Measurements from ENCODE around the gene AMPH.
A peak's percentile ranks its signal among the peaks of the same experiment; 100 is the strongest.
"Not testable (repeated sequence)": the region's sequence is repeated elsewhere in the genome, so short reads cannot be mapped to it uniquely, and the experiment has no call there.

Gene AMPH

GRCh38 chr7:38372290-38372689, 258.9 kb downstream of the AMPH start:
- intact Hi-C loops (cut with DNase I) = loop anchor here (10.0 kb wide), 1 partner anchor 467 kb away; no protein-coding TSS in a partner anchor
- DNase-seq = no peak

- intact Hi-C loops (cut with DNase I) = loop anchor here (10.0 kb wide), 1 partner anchor 465 kb away; no protein-coding TSS in a partner anchor
Observed at GRCh38 chr7:38369816-38370493, 261.2 kb downstream of the AMPH start.

GRCh38 chr7:38368191-38368605, 263.0 kb downstream of the AMPH start:
- intact Hi-C loops (cut with DNase I) = no loop called here
- peak in 40 of 42 donors; percentile 21 to 77 (median 52) for DNase-seq

More at GRCh38 chr7:38369816-38370493, 261.2 kb downstream of the AMPH start:
- DNase-seq = peak; percentile 64 to 94 (median 88)

- intact Hi-C loops (cut with DNase I) = no loop called here
- DNase-seq = no peak
Observed at GRCh38 chr7:38367301-38367890, 263.8 kb downstream of the AMPH start.

- peak in 5 of 42 donors; percentile 23 to 59 (median 32) for DNase-seq
- intact Hi-C loops (cut with DNase I) = not testable (repeated sequence)
Observed at GRCh38 chr7:38363379-38363778, 267.8 kb downstream of the AMPH start.

- intact Hi-C loops (cut with DNase I); DNase-seq: not testable (repeated sequence)
Observed at GRCh38 chr7:38362611-38363237, 268.4 kb downstream of the AMPH start.

- no peak for DNase-seq
- intact Hi-C loops (cut with DNase I) = no loop called here
Observed at GRCh38 chr7:38360776-38361175, 270.4 kb downstream of the AMPH start.

- intact Hi-C loops (cut with DNase I) = not testable (repeated sequence)
- peak in 33 of 42 donors; percentile 29 to 85 (median 59) for DNase-seq
Observed at GRCh38 chr7:38359071-38359601, 272.0 kb downstream of the AMPH start.

- intact Hi-C loops (cut with DNase I); DNase-seq: not testable (repeated sequence)
Observed at GRCh38 chr7:38358273-38358831, 272.8 kb downstream of the AMPH start.

GRCh38 chr7:38354271-38354851, 276.8 kb downstream of the AMPH start:
- intact Hi-C loops (cut with DNase I) = not testable (repeated sequence)
- DNase-seq = peak in 13 of 42 donors; percentile 22 to 61 (median 40)

- DNase-seq; intact Hi-C loops (cut with DNase I): not testable (repeated sequence)
Observed at GRCh38 chr7:38353431-38353881, 277.7 kb downstream of the AMPH start.

GRCh38 chr7:38351601-38352000, 279.6 kb downstream of the AMPH start:
- intact Hi-C loops (cut with DNase I) = no loop called here
- no peak for DNase-seq

GRCh38 chr7:38350777-38351176, 280.4 kb downstream of the AMPH start:
- DNase-seq; intact Hi-C loops (cut with DNase I): not testable (repeated sequence)

GRCh38 chr7:38349869-38350583, 281.1 kb downstream of the AMPH start:
- intact Hi-C loops (cut with DNase I) = not testable (repeated sequence)
- peak in 2 of 42 donors; percentile 25 to 35 for DNase-seq

GRCh38 chr7:38349126-38349795, 281.9 kb downstream of the AMPH start:
- DNase-seq; intact Hi-C loops (cut with DNase I): not testable (repeated sequence)

- peak in 25 of 42 donors; percentile 28 to 69 (median 45) for DNase-seq
- intact Hi-C loops (cut with DNase I) = not testable (repeated sequence)
Observed at GRCh38 chr7:38345299-38346172, 285.6 kb downstream of the AMPH start.

- intact Hi-C loops (cut with DNase I); DNase-seq: not testable (repeated sequence)
Observed at GRCh38 chr7:38344741-38345140, 286.4 kb downstream of the AMPH start.
